Uterus (tissue), 2 donors: ENCODE results near the gene BRSK2.

Source experiments
- POLR2A ChIP-seq, 2 donors: fragments of 450-650 bp; IDR thresholded peaks; one replicate each; pipeline ENCODE4 v1.6.1; 2016; ENCODE audit warnings: antibody characterized with exemption in 2 of 2, mild to moderate bottlenecking in 1 of 2, moderate library complexity in 1 of 2
- TF ChIP-seq, protein P1 (sequence below), 4 experiments: fragments of 200-600 bp in 2 of 4; fragments of 450-650 bp in 2 of 4; sonication (generic) in 2 of 4; IDR thresholded peaks; one replicate each; pipeline ENCODE4 v1.5.1; 2016 to 2019; ENCODE audit warnings: antibody characterized with exemption in 4 of 4, mild to moderate bottlenecking in 2 of 4, moderate library complexity in 1 of 4

GRCh38 chr11:1348796-1349326 lies 40.9 kb upstream of the BRSK2 start:
- TF ChIP-seq, protein P1, sequence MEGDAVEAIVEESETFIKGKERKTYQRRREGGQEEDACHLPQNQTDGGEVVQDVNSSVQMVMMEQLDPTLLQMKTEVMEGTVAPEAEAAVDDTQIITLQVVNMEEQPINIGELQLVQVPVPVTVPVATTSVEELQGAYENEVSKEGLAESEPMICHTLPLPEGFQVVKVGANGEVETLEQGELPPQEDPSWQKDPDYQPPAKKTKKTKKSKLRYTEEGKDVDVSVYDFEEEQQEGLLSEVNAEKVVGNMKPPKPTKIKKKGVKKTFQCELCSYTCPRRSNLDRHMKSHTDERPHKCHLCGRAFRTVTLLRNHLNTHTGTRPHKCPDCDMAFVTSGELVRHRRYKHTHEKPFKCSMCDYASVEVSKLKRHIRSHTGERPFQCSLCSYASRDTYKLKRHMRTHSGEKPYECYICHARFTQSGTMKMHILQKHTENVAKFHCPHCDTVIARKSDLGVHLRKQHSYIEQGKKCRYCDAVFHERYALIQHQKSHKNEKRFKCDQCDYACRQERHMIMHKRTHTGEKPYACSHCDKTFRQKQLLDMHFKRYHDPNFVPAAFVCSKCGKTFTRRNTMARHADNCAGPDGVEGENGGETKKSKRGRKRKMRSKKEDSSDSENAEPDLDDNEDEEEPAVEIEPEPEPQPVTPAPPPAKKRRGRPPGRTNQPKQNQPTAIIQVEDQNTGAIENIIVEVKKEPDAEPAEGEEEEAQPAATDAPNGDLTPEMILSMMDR (IDR thresholded peaks at IDR 0.05) = no peak
- TF ChIP-seq POLR2A (IDR thresholded peaks at IDR 0.05) = no peak
